OCI-LY1 (cell line): Measurements from ENCODE around the gene CTU1.
A peak's percentile ranks its signal among the peaks of the same experiment; 100 is the strongest.

Experiments
- H2AFZ ChIP-seq: fragments of 200-600 bp; sonication (generic), shearing (Covaris generic); 2 replicates; pipeline ENCODE4 v1.6.0; 2014; ENCODE audit warnings: antibody characterized with exemption, mild to moderate bottlenecking, low read length
- H3F3A ChIP-seq: fragments of 200-600 bp; sonication (generic), shearing (Covaris generic); 2 replicates; pipeline ENCODE4 v1.6.0; 2014; ENCODE audit warnings: mild to moderate bottlenecking, antibody characterized with exemption, low read length, moderate library complexity; ENCODE audit not compliant: insufficient read depth
- H3K27ac ChIP-seq: fragments of 200-600 bp; sonication (generic); 2 replicates; pipeline ENCODE4 v1.5.1; 2014; ENCODE audit warnings: low read length, mixed run types, mild to moderate bottlenecking, low read depth; ENCODE audit not compliant: poor library complexity, severe bottlenecking
- H3K27me3 ChIP-seq: fragments of 200-600 bp; sonication (generic); 2 replicates; pipeline ENCODE4 v1.6.0; 2014; ENCODE audit warnings: antibody characterized with exemption, mild to moderate bottlenecking, low read length, moderate library complexity; ENCODE audit not compliant: insufficient read depth
- H3K36me3 ChIP-seq: fragments of 200-600 bp; sonication (generic); 2 replicates; pipeline ENCODE4 v1.6.1; 2014; ENCODE audit warnings: mild to moderate bottlenecking, antibody characterized with exemption, low read length, moderate library complexity, mixed read lengths; ENCODE audit not compliant: insufficient read depth
- H3K4me1 ChIP-seq: fragments of 200-600 bp; sonication (generic); 2 replicates; pipeline ENCODE4 v1.5.1; 2014; ENCODE audit warnings: mild to moderate bottlenecking, low read length, moderate library complexity; ENCODE audit not compliant: insufficient read depth, severe bottlenecking
- H3K4me2 ChIP-seq: fragments of 200-600 bp; sonication (generic), shearing (Covaris generic); 2 replicates; pipeline ENCODE4 v1.6.1; 2014; ENCODE audit warnings: low read length
- H3K4me3 ChIP-seq: fragments of 200-600 bp; sonication (generic); 2 replicates; pipeline ENCODE4 v1.5.1; 2014; ENCODE audit warnings: low read length, low read depth, mild to moderate bottlenecking, mixed read lengths; ENCODE audit not compliant: poor library complexity, severe bottlenecking
- H3K79me2 ChIP-seq: fragments of 200-600 bp; shearing (Covaris generic); 2 replicates; pipeline ENCODE4 v1.6.1; 2016; ENCODE audit warnings: mixed run types, low read length, mixed read lengths; ENCODE audit not compliant: insufficient read depth
- H3K9ac ChIP-seq: fragments of 200-600 bp; sonication (generic), shearing (Covaris generic); 2 replicates; pipeline ENCODE4 v1.6.1; 2014; ENCODE audit warnings: mild to moderate bottlenecking, low read length, mixed read lengths
- H3K9me2 ChIP-seq: fragments of 200-600 bp; sonication (generic), shearing (Covaris generic); 2 replicates; pipeline ENCODE4 v1.6.1; 2014; ENCODE audit warnings: low read depth, mild to moderate bottlenecking, low read length, mixed read lengths
- H3K9me3 ChIP-seq: fragments of 200-600 bp; shearing (Covaris generic); 2 replicates; pipeline ENCODE4 v1.6.1; 2014; ENCODE audit warnings: low read length, mixed read lengths
- H4K20me1 ChIP-seq: fragments of 200-600 bp; sonication (generic), shearing (Covaris generic); 2 replicates; pipeline ENCODE4 v1.6.0; 2016; ENCODE audit warnings: mild to moderate bottlenecking, low read length; ENCODE audit not compliant: insufficient read depth
- CTCF ChIP-seq: fragments of 200-600 bp; sonication (generic), shearing (Covaris generic); IDR thresholded peaks from 2 replicates; pipeline ENCODE4 v1.5.1; 2017; ENCODE audit warnings: mild to moderate bottlenecking, antibody characterized with exemption, low read length, moderate library complexity, mixed read lengths
- EZH2 ChIP-seq: fragments of 200-600 bp; sonication (generic), shearing (Covaris generic); IDR thresholded peaks from 2 replicates; pipeline ENCODE4 v1.8.0; 2017; ENCODE audit warnings: borderline replicate concordance, mixed run types, mild to moderate bottlenecking, antibody characterized with exemption, low read length, moderate library complexity, mixed read lengths

CTU1 gene

GRCh38 chr19:51108066-51108804 is at the start of gene CTU1:
TSS of gene CTU1 (minus strand) at chr19:51108409. CDS start at chr19:51104569, 3,840 bp downstream.
- H3K27ac ChIP-seq, result no peak within 1 kb of the TSS
- H3K27me3 ChIP-seq, result no peaks in the 10 kb centered on the region
- H3K79me2 ChIP-seq, result no peaks in the 10 kb centered on the region
- peak within 1 kb of the TSS; percentile 84 for H3K4me3 ChIP-seq
- H3K4me2 ChIP-seq, result peak within 1 kb of the TSS; percentile 90
- H3K4me1 ChIP-seq, result peaks cover 14% of the 10 kb centered on the region
- H3K9me3 ChIP-seq, result no peaks in the 10 kb centered on the region
- 0 out of 2 replicates have a peak, but pooled peaks cover 6% of the 10 kb centered on the region for H3K36me3 ChIP-seq
- H3K9me2 ChIP-seq, result no peaks in the 10 kb centered on the region
- peak within 1 kb of the TSS; percentile 81 for H3K9ac ChIP-seq
- no peaks in the 10 kb centered on the region for H4K20me1 ChIP-seq
- TF ChIP-seq CTCF, result no peak
- no peak for TF ChIP-seq EZH2
- no peaks in the 10 kb centered on the region for H3F3A ChIP-seq
- H2AFZ ChIP-seq, result peak within 1 kb of the TSS; percentile 69; the same call in 1 of the 2 replicates

GRCh38 chr19:51157265-51157664 is 49.1 kb upstream of the CTU1 start:
- H3K9me3 ChIP-seq, result no peaks in the 10 kb centered on the region
- H3F3A ChIP-seq, result no peaks in the 10 kb centered on the region
- no peaks in the 10 kb centered on the region; the same call in 1 of the 2 replicates for H3K27me3 ChIP-seq
- no peak overlapping the region for H3K4me3 ChIP-seq
- TF ChIP-seq EZH2, result no peak
- no peak for TF ChIP-seq CTCF
- H3K27ac ChIP-seq, result no peak overlapping the region
- H3K4me1 ChIP-seq, result no peaks in the 10 kb centered on the region
- no peaks in the 10 kb centered on the region for H3K9me2 ChIP-seq
- no peaks in the 10 kb centered on the region for H3K79me2 ChIP-seq
- no peak overlapping the region for H2AFZ ChIP-seq
- H3K9ac ChIP-seq, result no peak overlapping the region
- H3K4me2 ChIP-seq, result no peak overlapping the region
- H4K20me1 ChIP-seq, result no peaks in the 10 kb centered on the region
- H3K36me3 ChIP-seq, result no peaks in the 10 kb centered on the region

GRCh38 chr19:51156710-51157109 is 48.5 kb upstream of the CTU1 start:
- Histone ChIP-seq H3K9ac (no peak overlapping the region), H4K20me1 (no peaks in the 10 kb centered on the region), H3K79me2 (no peaks in the 10 kb centered on the region), H3K4me1 (no peaks in the 10 kb centered on the region), H3K9me2 (no peaks in the 10 kb centered on the region), H3K27ac (no peak overlapping the region), H2AFZ (no peak overlapping the region), H3K27me3 (no peaks in the 10 kb centered on the region; the same call in 1 of the 2 replicates), H3K9me3 (no peaks in the 10 kb centered on the region), H3K4me3 (no peak overlapping the region), H3K4me2 (no peak overlapping the region), H3F3A (no peaks in the 10 kb centered on the region), H3K36me3 (no peaks in the 10 kb centered on the region)
- TF ChIP-seq EZH2, result no peak
- no peak for TF ChIP-seq CTCF
